Ishikawa (cell line): ENCODE results near the gene CDK11B.

Experiments used
- CEBPB ChIP-seq: IDR thresholded peaks from 2 replicates; pipeline ENCODE4 v1.6.1; 2012
- CREB1 ChIP-seq: IDR thresholded peaks from 2 replicates; pipeline ENCODE4 v1.6.1; 2012; ENCODE audit warnings: low read depth
- EGR1 ChIP-seq: IDR thresholded peaks from 2 replicates; pipeline ENCODE4 v1.6.1; 2012
- EP300 ChIP-seq: IDR thresholded peaks from 2 replicates; pipeline ENCODE4 v1.6.1; 2012; ENCODE audit warnings: borderline replicate concordance
- FOXM1 ChIP-seq: IDR thresholded peaks from 2 replicates; pipeline ENCODE4 v1.6.1; 2012; ENCODE audit warnings: low read depth, borderline replicate concordance
- MAX ChIP-seq: IDR thresholded peaks from 2 replicates; pipeline ENCODE4 v1.6.1; 2012
- NFIC ChIP-seq: IDR thresholded peaks from 2 replicates; pipeline ENCODE4 v1.6.1; 2012
- RAD21 ChIP-seq: IDR thresholded peaks from 2 replicates; pipeline ENCODE4 v1.6.1; 2012; ENCODE audit warnings: low read depth
- REST ChIP-seq: IDR thresholded peaks from 2 replicates; pipeline ENCODE4 v1.6.1; 2012; ENCODE audit warnings: low read depth, mild to moderate bottlenecking
- TAF1 ChIP-seq: IDR thresholded peaks from 2 replicates; pipeline ENCODE4 v1.6.1; 2012; ENCODE audit warnings: low read depth, mild to moderate bottlenecking
- TCF12 ChIP-seq: IDR thresholded peaks from 2 replicates; pipeline ENCODE4 v1.6.1; 2012; ENCODE audit warnings: low read depth
- TEAD4 ChIP-seq: IDR thresholded peaks from 2 replicates; pipeline ENCODE4 v1.6.1; 2012
- USF1 ChIP-seq: IDR thresholded peaks from 2 replicates; pipeline ENCODE4 v1.6.1; 2012
- YY1 ChIP-seq: IDR thresholded peaks from 2 replicates; pipeline ENCODE4 v1.6.1; 2012; ENCODE audit warnings: low read depth
- ZBTB7A ChIP-seq: IDR thresholded peaks from 2 replicates; pipeline ENCODE4 v1.6.1; 2012; ENCODE audit warnings: low read depth

Gene CDK11B

GRCh38 chr1:1625824-1626206 lies 33.0 kb downstream of the CDK11B start:
- TF ChIP-seq RAD21 (no peak), EGR1 (no peak), USF1 (no peak)

GRCh38 chr1:1625404-1625775 lies 33.4 kb downstream of the CDK11B start:
- TF ChIP-seq TEAD4 = no peak

GRCh38 chr1:1624443-1625403 lies 34.1 kb downstream of the CDK11B start:
- TF ChIP-seq EP300 (no peak), ZBTB7A (no peak), NFIC (peak; percentile 48; the same call in 1 of the 2 replicates), TEAD4 (no peak), TAF1 (no peak), FOXM1 (no peak), CREB1 (no peak), RAD21 (no peak), EGR1 (no peak), MAX (0 out of 2 replicates have a peak, but pooled peaks have one; percentile 1), USF1 (no peak), YY1 (no peak), TCF12 (no peak)

GRCh38 chr1:1623631-1624442 lies 35.0 kb downstream of the CDK11B start:
- TF ChIP-seq TEAD4 (no peak), MAX (peak; percentile 38; the same call in 1 of the 2 replicates)

- TF ChIP-seq TEAD4 = no peak
- no peak for TF ChIP-seq EP300
- TF ChIP-seq CEBPB = no peak
- TF ChIP-seq TAF1 = no peak
- no peak for TF ChIP-seq RAD21
- no peak for TF ChIP-seq ZBTB7A
- no peak for TF ChIP-seq YY1
- TF ChIP-seq TCF12 = no peak
- TF ChIP-seq MAX = no peak
- TF ChIP-seq NFIC = no peak
Observed at GRCh38 chr1:1623181-1623630, 35.6 kb downstream of the CDK11B start.

GRCh38 chr1:1622788-1623094 lies 36.1 kb downstream of the CDK11B start:
- TF ChIP-seq RAD21 = no peak
- no peak for TF ChIP-seq TEAD4
- TF ChIP-seq MAX = no peak
- no peak for TF ChIP-seq YY1
- TF ChIP-seq CREB1 = no peak
- TF ChIP-seq FOXM1 = no peak
- no peak for TF ChIP-seq TCF12
- no peak for TF ChIP-seq TAF1
- no peak for TF ChIP-seq ZBTB7A
- no peak for TF ChIP-seq EGR1
- TF ChIP-seq NFIC = no peak
- TF ChIP-seq USF1 = no peak
- TF ChIP-seq REST = no peak
